ENCODE measurements around the gene PHPT1. TPM values are rescaled to one million over a fixed set of nuclear protein-coding genes. Genes with fewer than 3 reads are reported as not detected.

The PHPT1 gene
- total RNA-seq, 2 donors from 2014 or later, result 140 to 154 TPM

- TF ChIP-seq CTCF (IDR thresholded peaks at IDR 0.05), result no peak
- Histone ChIP-seq H3K4me1 (peaks cover 0 to 47% of the 10 kb centered on the region in 2 donors), H3K9me3 (no peaks in the 10 kb centered on the region), H3K36me3 (no peaks in the 10 kb centered on the region), H3K4me3 (no peak overlapping the region), H3K27ac (no peak overlapping the region), H3K27me3 (peaks cover 0 to 2% of the 10 kb centered on the region in 2 donors)
- DNase-seq (ENCODE audit: low spot score), result no peak
Measured at GRCh38 chr9:136804509-136805206, 44.6 kb upstream of the PHPT1 start.

- no peak for DNase-seq (ENCODE audit: low spot score)
- peaks cover 4% of the 10 kb centered on the region for H3K36me3 ChIP-seq
- no peak overlapping the region for H3K4me3 ChIP-seq
- H3K9me3 ChIP-seq, result no peaks in the 10 kb centered on the region
- no peaks in the 10 kb centered on the region for H3K27me3 ChIP-seq
- H3K4me1 ChIP-seq, result peaks cover 0 to 47% of the 10 kb centered on the region in 2 donors
- H3K27ac ChIP-seq, result no peak overlapping the region
- TF ChIP-seq CTCF (IDR thresholded peaks at IDR 0.05), result no peak
Measured at GRCh38 chr9:136805207-136805740, 43.9 kb upstream of the PHPT1 start.

GRCh38 chr9:136806067-136806466 is 43.1 kb upstream of the PHPT1 start:
- no peaks in the 10 kb centered on the region for H3K27me3 ChIP-seq
- no peak for TF ChIP-seq CTCF (IDR thresholded peaks at IDR 0.05)
- H3K9me3 ChIP-seq, result no peaks in the 10 kb centered on the region
- DNase-seq (ENCODE audit: low spot score), result no peak
- H3K36me3 ChIP-seq, result peaks cover 4% of the 10 kb centered on the region
- no peak overlapping the region for H3K4me3 ChIP-seq
- peaks cover 0 to 47% of the 10 kb centered on the region in 2 donors for H3K4me1 ChIP-seq
- H3K27ac ChIP-seq, result no peak overlapping the region

GRCh38 chr9:136806631-136807201 is 42.5 kb upstream of the PHPT1 start:
- H3K36me3 ChIP-seq, result peaks cover 4% of the 10 kb centered on the region
- peaks cover 0 to 43% of the 10 kb centered on the region in 2 donors for H3K4me1 ChIP-seq
- H3K9me3 ChIP-seq, result no peaks in the 10 kb centered on the region
- H3K27ac ChIP-seq, result peak overlapping the region; percentile 88 to 89
- H3K27me3 ChIP-seq, result no peaks in the 10 kb centered on the region
- peak overlapping the region; percentile 54 to 94 for H3K4me3 ChIP-seq
- no peak for DNase-seq (ENCODE audit: low spot score)
- no peak for TF ChIP-seq CTCF (IDR thresholded peaks at IDR 0.05)

GRCh38 chr9:136807281-136808074 is 41.7 kb upstream of the PHPT1 start, which contains the start of gene RABL6:
Gene RABL6, plus strand, starts transcription at chr9:136807948. Its CDS starts 249 bp downstream, at chr9:136808197.
- no peak for TF ChIP-seq CTCF (IDR thresholded peaks at IDR 0.05)
- Histone ChIP-seq H3K4me1 (peaks cover 0 to 43% of the 10 kb centered on the region in 2 donors), H3K4me3 (peak within 1 kb of the TSS; percentile 89 to 94), H3K36me3 (peaks cover 4% of the 10 kb centered on the region), H3K27me3 (no peaks in the 10 kb centered on the region), H3K27ac (peak within 1 kb of the TSS; percentile 88 to 89), H3K9me3 (no peaks in the 10 kb centered on the region)
- peak; percentile 77 for DNase-seq (ENCODE audit: low spot score)

Data from right atrium auricular region (tissue), 2 donors.